SK-N-DZ (cell line): ENCODE data around the gene CSRNP2. TPM values are rescaled to one million over a fixed set of nuclear protein-coding genes. Genes with fewer than 3 reads are reported as not detected.
A peak's percentile ranks its signal among the peaks of the same experiment; 100 is the strongest.
"Not testable (repeated sequence)": the region's sequence is repeated elsewhere in the genome, so short reads cannot be mapped to it uniquely, and the experiment has no call there.

Experiments used
- DNase-seq: peaks from one replicate; pipeline ENCODE4 v3.0.0-alpha.2; 2015; ENCODE audit warnings: low spot score
- polyA plus RNA-seq, 2 experiments: library from polyadenylated mRNA; depleted of rRNA; stranded (reverse); fragments of >200 nt; gene quantifications; 2 replicates each; pipeline ENCODE4 v1.2.3, GENCODE V29; 2014

CSRNP2 gene, protein sequence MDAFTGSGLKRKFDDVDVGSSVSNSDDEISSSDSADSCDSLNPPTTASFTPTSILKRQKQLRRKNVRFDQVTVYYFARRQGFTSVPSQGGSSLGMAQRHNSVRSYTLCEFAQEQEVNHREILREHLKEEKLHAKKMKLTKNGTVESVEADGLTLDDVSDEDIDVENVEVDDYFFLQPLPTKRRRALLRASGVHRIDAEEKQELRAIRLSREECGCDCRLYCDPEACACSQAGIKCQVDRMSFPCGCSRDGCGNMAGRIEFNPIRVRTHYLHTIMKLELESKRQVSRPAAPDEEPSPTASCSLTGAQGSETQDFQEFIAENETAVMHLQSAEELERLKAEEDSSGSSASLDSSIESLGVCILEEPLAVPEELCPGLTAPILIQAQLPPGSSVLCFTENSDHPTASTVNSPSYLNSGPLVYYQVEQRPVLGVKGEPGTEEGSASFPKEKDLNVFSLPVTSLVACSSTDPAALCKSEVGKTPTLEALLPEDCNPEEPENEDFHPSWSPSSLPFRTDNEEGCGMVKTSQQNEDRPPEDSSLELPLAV
- 23.6 and 26.0 TPM in 2 replicates for polyA plus RNA-seq (2014; cell fraction: cytosol; rRNA removed)
- 25.8 and 36.6 TPM in 2 replicates for polyA plus RNA-seq (2014; cell fraction: nucleus; rRNA removed)

DNA sequence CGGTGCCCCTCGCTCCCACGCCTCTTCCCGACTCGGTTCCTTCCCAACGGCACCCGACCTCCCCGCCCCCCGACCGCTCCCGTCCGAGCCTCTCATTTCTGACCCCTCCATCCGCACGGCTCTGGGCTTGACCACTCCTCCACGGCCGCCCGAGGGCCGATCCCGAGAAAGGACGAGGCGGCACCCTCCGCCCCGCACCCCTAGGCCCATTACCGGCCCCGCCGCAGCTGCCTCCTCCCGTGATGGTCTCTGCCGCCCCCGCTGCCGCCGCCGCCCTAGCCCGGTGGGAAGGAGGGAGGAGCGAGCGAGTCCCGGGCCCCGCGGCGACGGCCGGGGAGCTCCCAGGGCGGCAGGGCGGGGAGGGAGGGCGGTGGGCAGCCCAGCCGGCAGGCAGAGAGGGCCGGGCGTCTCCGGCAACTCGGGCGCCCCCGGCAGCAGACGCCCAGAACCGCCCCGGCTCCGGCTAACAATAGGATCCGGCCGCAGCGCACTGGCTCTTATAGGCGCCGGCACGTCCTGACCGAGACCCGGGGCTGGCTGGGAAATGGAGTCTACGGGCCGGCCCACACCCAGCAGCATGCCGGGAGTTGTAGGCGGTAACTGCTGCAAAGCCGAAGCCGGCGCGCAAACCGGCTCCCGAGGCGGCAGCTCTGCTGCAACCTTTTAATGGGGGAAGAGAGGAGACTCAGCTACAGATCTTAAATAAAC lies at the start of gene CSRNP2:
TSS of gene CSRNP2 (minus strand) at position 471 of the 708 bp plus-strand sequence. CDS start 7,035 bp downstream, outside the sequence.
- DNase-seq: peak; percentile 95

DNA sequence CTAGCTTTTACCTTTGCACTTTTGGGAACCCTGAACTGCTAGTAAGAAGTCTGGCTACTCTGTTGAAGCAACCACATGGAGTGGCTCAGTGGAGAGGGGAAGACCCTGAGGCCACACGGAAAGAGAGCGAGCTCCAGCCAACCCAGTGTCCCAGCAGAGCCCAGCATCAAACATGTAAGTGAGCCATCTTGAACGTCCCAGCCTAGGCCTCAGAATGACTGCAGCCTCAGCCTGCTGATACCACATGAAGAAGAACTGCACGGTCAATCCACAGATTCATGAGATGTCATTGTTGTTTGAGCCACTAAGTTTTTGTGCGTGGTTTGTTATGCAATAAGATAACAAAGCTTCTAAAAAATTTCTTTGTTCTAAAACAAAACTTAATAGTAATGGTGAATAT lies 49.3 kb upstream of the CSRNP2 start:
- DNase-seq: no peak

DNA sequence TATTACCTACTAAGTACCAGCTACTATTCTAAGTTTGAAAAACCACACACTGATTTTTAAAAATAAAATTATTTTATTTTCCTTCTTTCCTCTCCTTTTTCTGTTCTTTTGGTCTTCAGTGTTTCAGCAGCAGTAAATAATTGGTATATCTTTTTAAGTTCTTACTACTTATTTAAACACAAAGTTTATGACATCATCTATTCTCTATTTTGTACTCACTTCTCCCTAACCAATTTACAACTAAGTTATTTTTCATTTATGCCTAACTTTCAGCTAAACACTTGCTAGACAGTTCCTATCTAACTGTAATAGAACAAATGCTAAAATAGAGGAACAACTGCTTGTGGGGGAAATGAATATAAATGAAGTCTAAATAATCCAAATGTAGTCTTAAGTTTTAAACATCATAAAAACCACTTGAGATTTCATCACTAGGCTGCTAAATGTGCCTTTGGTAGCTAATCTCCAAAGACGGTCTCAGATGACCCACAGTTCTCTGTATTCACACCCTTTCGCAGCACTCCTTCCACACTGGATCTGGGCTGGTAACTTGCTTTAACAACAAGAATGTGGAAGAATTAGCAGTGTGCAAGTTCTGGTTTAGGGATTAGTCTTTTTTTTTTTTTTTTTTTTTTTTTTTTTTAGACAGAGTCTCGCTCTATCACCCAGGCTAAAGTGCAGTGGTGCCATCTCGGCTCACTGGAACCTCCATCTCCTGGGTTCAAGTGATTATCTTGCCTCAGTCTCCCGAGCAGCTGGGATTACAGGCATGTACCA lies 48.5 kb upstream of the CSRNP2 start:
- no peak for DNase-seq

DNA sequence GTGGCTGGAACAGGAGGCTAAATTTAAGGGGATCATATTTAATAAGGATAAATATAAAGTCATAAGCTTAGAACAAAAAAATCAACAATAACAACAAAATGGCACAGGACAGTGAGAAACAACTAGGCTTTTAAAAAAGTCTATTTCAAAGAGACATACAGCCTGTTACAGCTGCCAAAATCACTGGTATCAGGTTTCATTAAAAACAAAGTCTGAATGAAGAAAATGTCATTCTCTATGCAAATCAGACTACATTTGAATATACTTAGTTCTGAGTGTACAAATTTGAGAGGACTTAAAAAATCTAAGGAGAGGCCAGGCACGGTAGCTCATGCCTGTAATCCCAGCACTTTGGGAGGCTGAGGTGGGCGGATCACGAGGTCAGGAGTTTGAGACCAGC lies 45.5 kb upstream of the CSRNP2 start:
- DNase-seq: no peak

DNA sequence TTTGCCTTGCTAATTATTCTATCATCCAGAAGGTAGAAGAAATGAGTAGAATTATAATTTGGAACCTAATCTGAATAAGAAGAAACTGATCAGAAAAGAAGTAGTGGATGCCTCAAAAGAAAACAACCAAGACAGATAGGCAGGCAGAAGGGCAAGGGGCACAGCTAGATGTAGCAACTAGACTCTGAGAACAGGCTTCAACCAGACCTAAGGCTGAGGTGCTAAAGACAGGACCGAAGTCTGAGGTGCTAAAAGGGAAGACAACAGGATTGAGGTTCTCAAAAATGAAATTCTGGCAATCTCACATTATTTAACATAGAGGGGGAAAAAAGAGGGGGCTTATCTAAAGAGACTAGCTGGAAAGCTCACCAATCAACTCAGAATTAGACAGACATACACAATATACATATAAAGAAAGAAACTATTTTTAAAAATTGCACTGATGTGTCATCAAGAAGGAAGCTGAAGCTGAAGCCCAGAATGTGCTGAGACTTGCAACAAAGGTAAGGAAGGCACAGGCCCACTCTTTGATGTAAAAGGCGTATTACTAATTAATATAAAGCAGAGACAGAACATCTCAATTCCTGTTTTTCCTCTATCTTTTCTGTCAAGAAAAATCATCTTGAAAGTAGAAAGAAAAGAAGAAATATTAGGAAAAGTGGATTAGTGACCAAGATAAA lies 43.8 kb upstream of the CSRNP2 start:
- no peak for DNase-seq

DNA sequence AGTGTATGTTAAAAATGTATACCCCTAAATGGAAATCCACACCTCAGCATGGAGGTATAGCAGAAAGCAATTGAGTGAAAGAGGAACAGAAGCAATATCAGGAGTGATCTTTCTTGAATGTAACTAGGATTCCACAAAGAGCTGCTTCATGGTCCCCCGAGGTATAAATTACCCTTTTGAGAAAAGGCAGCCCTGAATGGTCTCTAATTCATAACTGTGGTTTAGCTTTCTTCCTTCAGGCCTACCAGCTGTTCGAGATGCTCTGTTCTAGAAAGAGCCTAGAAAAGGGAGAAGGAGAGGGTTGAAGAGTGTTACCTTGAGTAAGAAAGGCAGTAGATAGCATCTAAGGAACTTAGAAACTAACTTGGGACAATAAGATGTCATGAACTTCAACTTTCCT lies 42.9 kb upstream of the CSRNP2 start:
- DNase-seq: no peak

DNA sequence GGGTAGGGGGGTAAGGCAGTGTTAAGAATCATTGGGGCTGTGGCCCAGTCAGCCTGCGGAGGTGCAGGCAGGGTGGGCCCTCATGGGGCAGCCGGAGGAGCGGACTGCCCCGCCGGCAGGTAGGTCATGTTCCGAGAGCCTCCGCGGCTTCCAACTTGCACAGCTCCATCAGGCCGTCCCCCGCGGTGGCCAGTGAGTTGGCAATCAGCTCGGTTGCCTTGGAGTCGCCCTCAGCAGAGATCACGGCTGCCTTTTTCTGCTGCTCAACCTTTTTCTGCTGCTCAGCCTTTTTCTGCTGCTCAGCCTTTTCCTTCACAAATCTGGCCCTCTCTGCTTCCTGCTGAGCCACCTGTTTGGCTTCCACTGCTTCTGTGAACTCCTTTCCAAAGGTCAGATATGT lies 41.1 kb upstream of the CSRNP2 start:
- no peak for DNase-seq

DNA sequence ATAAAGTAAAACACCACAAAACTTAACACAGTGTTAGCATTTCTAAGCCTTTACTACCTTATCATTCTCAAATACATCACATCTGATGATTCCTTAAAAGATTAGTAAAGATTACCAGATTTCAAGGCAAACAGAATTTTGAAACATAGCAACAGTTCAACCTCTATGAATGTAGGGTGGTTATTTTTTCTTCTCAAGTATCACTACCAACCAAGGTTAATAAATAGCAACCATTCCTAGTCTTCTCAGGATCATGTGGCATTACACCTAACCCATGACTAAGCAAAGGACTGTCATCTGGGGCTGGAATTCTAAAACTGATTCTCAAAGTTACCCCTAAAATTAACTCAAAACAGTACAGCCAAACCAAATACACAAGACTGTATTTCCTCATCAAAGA lies 39.4 kb upstream of the CSRNP2 start:
- DNase-seq: no peak

DNA sequence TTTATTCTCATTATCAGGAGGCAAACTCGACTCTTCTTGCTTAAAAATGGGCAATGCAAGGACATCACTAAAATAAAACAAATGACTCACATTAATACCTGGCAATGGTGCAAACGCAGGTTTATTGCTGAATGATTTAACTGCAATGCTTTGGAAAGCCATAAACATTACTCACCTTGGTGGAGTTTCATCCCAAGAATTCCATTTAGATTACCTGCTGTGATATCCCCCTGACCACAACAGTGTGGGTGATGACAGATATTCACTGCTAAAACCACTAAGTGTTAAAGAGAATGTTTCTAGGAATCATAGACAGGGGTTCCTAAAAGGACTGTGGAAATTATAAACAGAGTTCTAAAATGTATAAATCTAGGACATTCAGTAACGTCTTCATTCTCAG lies 35.3 kb upstream of the CSRNP2 start:
- DNase-seq: no peak

DNA sequence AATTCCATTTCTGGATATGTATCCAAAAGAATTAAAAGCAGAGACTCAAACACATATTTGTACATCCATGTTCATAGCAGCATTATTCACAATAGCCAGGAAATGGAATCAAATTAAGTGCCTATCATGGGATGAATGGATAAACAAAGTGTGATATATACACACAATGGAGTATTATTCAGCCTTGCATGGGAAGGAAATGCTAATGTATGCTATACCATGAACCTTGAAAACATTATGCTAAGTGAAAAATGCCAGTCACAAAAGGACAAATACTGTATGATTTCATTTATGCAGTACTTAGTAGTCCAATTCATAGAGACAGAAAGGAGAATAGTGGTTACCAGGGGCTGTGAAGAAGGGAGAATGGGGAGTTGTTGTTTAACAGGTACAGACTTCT lies 32.1 kb upstream of the CSRNP2 start:
- DNase-seq: no peak

DNA sequence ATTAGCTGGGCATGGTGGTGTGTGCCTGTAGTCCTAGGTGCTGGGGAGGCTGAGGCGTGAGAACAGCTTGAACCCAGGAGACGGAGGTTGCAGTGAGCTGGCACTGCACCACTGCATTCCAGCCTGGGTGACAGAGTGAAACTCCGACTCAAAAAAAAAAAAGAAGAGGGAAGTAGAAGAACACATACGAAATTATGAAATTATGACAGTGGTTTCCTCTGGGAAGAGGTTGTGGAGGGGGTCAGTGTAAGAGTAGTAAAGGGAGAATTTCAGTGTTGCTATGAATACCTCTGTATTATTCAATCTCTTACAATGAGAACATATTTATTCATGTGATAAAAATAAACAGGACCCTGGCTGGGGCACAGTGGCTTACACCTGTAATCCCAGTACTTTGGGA lies 24.7 kb upstream of the CSRNP2 start:
- no peak for DNase-seq

DNA sequence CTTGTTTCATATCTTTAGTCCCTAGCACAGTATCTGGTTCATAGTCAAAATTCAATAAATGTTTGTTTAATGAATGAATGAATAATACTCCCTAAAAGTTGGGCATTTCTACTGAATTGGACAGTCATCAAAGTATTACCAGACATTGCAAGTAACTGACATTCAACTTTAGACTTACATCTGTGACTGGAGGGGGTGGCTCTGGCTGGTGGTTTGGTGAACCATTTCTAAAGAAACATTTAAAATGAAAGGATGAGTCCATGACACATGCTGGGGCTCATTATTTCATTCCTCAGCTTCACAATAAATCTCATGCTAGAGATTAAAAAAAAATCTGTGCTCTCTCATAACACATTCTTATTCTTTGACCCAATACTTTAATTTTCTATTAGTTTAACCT lies 20.6 kb upstream of the CSRNP2 start:
- DNase-seq: no peak

DNA sequence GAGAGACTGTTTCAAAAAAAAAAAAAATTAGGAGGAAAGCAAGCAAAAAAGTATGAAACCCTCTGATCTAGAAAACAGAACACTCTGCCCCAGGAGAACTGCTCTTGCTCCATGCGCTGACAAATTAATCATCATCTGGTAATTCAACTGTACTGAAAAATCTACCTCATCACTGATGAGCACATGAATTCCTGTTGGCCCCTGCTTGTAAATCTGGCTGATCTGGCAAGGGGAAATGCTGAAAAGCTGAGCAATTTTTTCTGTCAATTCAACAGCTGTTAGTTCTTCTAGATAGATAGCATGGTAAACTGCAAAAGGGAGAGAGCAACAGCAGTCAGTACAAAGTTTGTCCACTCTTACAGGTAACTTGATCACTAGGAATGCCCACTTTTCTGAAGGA lies 15.2 kb upstream of the CSRNP2 start:
- no peak for DNase-seq

DNA sequence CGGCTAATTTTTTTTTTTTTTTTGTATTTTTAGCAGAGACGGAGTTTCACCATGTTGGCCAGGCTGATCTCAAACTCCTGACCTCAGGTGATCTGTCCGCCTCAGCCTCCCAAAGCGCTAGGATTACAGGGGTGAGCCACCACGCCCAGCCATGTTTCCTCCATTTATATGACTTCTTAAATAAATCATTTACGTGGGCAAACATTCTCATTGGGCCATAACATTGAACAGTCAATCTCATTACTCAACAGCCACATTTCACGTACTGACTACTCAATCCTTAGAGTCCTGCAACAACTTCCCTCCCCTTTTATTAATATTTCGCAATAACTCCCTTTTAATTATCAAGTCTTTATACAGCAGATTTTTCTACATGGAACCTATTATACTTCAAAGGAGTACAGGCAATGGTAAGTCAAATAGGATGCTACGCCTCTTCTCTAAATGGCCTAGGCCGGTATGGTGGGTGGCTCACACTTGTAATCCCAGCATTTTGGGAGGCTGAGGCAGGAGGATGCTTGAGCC lies 7.4 kb upstream of the CSRNP2 start:
- no peak for DNase-seq

DNA sequence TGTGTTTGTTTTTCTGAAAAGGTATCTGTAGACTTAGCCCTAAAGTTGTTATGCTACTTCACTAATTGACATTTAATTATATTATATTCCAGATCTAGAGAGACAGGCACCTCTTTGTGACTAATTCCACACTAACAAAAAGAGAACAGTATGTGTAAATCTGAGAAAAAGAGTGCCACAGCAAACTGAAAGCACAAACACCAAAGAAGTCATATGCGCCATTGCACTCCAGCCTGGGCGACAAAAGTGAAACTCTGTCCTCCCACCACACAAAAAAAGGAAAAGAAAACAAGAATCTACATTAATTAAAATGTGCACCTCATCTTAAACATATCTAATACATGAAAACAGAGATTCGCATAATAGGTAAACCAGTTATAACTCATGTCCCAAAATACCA lies 4.4 kb upstream of the CSRNP2 start:
- DNase-seq: no peak

DNA sequence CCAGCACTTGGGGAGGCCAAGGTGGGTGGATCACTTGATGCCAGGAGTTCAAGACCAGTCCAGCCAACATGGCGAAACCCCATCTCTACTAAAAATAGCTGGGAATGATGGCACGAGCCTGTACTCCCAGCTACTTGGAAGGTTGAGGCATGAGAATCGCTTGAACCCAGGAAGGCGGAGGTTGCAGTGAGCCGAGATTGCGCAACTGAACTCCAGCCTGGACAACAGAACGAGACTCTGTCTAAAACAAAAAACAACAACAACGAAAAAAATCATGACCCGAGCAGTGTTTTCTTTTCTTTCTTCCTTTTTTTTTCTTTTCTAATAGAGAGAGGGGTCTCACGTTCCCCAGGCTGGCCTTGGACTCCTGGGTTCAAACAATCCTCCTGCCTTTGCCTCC lies 3.5 kb upstream of the CSRNP2 start:
- no peak for DNase-seq

DNA sequence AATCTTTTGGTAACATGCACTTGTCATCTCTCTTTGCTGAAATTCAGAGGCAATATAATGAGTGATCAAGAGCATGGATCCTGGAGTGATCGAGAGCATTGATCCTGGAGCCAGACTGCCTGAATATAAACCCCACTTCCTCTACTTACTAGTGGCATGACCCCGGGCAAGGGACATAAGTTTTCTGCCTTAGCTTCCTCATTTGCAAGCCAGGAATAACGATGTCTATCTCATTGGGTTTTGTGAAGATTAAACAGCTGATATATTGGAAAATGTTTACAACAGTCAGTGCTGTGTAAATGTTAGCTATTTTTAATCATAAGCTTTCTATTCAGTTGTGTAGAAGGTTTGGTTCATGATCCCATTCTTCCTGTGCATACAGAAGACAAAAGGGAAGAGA lies 2.4 kb upstream of the CSRNP2 start:
- DNase-seq: no peak

DNA sequence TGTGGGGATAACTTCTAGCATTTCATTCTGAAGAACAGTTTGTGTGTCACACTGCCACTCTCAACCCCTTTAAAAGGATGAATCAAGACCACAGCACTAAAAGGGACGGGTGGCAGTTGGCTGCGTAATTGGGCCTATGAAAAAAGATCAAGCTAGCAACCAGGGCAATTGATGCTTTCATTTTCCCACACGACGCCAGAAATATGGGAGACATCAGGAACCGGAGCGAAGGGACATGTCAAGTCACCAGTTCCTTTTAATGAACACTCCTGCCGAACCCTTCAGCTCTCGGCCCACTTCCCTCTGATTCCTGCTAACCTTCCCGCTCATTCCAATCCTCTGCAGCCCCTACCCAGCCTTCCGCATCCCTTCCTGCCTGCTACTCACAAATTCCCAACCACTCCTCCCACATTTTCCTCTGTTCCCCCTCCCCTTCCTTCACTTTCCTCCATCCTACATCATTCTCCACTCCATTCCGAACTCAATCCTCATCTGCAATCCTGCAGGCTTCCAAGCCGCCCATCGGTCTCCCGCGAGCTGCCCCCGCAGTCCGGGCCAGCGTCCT lies 753 bp downstream of the CSRNP2 start:
- peak; percentile 65 for DNase-seq

DNA sequence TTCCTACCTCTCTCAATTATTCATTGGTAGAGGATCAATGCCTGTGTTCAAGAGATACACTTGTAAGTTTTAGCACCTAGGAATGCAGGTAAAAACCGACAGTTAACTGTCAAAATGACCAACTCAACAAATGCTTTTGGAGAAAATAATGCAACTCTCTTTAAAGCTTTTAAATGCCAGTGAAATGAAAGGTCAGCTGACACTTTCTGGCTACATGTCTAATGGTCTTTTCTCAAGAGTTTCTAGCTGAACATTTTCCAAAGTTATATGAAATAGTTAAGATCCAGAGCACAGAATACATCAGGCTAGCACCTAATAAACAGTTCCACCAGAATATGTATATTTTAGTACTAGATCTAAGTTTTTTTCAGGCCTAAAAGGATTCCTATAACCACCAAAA lies 2.0 kb downstream of the CSRNP2 start:
- no peak for DNase-seq

DNA sequence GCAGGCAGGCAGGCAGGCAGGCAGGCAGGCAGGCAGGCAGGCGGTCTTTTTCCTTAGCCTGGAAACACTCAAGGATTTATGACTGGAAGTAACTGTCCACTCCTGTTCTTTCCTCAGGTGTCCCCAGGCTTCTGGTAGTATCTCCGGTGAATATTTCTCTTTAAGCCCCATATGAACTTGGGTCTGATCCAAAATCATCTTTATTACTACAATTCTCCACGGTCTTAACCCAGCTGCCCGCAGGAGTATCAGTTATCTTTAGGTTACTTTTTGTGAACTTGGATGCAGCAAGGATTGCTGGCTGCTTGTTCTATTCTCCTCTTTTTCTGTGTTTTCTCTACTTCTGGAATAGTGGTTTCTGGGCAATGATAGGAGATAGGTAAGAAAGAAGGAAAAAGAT lies 3.3 kb downstream of the CSRNP2 start:
- no peak for DNase-seq

DNA sequence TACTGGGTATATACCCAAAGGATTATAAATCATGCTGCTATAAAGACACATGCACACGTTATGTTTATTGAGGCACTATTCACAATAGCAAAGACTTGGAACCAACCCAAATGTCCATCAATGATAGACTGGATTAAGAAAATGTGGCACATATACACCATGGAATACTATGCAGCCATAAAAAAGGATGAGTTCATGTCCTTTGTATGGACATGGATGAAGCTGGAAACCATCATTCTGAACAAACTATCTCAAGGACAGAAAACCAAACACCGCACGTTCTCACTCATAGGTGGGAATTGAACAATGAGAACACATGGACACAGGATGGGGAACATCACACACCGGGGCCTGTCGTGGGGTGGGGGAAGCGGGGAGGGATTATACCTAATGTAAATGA lies 4.5 kb downstream of the CSRNP2 start:
- not testable (repeated sequence) for DNase-seq
